Fibroblast of lung (primary cell): ENCODE data around the gene OR8G5.

Source experiments
- EZH2 ChIP-seq: IDR thresholded peaks from 2 replicates; pipeline ENCODE4 v1.5.1; 2012; ENCODE audit warnings: low read length, control low read depth, mild to moderate bottlenecking; ENCODE audit errors: missing control alignments
- TF ChIP-seq, protein P1 (sequence below), 2 donors: IDR thresholded peaks in 1 of 2; conservative IDR thresholded peaks in 1 of 2; 1 replicate in 1 of 2; 2 replicates in 1 of 2; pipeline ENCODE4 v1.5.1; 2011 to 2012; ENCODE audit warnings: low read length in 2 of 2, control low read depth in 1 of 2, inconsistent platforms in 1 of 2, low read depth in 1 of 2, mild to moderate bottlenecking in 1 of 2

- TF ChIP-seq, protein P1, sequence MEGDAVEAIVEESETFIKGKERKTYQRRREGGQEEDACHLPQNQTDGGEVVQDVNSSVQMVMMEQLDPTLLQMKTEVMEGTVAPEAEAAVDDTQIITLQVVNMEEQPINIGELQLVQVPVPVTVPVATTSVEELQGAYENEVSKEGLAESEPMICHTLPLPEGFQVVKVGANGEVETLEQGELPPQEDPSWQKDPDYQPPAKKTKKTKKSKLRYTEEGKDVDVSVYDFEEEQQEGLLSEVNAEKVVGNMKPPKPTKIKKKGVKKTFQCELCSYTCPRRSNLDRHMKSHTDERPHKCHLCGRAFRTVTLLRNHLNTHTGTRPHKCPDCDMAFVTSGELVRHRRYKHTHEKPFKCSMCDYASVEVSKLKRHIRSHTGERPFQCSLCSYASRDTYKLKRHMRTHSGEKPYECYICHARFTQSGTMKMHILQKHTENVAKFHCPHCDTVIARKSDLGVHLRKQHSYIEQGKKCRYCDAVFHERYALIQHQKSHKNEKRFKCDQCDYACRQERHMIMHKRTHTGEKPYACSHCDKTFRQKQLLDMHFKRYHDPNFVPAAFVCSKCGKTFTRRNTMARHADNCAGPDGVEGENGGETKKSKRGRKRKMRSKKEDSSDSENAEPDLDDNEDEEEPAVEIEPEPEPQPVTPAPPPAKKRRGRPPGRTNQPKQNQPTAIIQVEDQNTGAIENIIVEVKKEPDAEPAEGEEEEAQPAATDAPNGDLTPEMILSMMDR (conservative IDR thresholded peaks at IDR 0.05 in 1 of 2, IDR thresholded peaks at IDR 0.05 in 1 of 2; ENCODE audit: low read depth in 1 of 2, low read length in 2 of 2), result no peak
- no peak for TF ChIP-seq EZH2
Observed at GRCh38 chr11:124207102-124207792, 48.9 kb upstream of the OR8G5 start.
